Hematopoietic multipotent progenitor cell (in vitro differentiated cells): ENCODE data around the gene TRIO. TPM values are rescaled to one million over a fixed set of nuclear protein-coding genes. Genes with fewer than 3 reads are reported as not detected.
A peak's percentile ranks its signal among the peaks of the same experiment; 100 is the strongest.

ENCODE experiments used
- DNase-seq, 3 donors: peaks; one replicate each; pipeline ENCODE4 v3.0.0-alpha.2; 2011 to 2015; ENCODE audit warnings: low read depth in 2 of 3, low spot score in 2 of 3
- total RNA-seq: library from RNA; depleted of rRNA; stranded (reverse); fragments of >200 nt; gene quantifications from one replicate; pipeline ENCODE4 v1.2.3, GENCODE V29; 2012

TRIO gene
- total RNA-seq, 1 donor: 69.2 TPM

DNA sequence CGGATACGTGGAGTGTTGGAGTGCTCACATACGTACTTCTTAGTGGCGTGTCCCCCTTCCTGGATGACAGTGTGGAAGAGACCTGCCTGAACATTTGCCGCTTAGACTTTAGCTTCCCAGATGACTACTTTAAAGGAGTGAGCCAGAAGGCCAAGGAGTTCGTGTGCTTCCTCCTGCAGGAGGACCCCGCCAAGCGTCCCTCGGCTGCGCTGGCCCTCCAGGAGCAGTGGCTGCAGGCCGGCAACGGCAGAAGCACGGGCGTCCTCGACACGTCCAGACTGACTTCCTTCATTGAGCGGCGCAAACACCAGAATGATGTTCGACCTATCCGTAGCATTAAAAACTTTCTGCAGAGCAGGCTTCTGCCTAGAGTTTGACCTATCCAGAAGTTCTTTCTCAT is 364.9 kb downstream of the TRIO start:
- no peak for DNase-seq

DNA sequence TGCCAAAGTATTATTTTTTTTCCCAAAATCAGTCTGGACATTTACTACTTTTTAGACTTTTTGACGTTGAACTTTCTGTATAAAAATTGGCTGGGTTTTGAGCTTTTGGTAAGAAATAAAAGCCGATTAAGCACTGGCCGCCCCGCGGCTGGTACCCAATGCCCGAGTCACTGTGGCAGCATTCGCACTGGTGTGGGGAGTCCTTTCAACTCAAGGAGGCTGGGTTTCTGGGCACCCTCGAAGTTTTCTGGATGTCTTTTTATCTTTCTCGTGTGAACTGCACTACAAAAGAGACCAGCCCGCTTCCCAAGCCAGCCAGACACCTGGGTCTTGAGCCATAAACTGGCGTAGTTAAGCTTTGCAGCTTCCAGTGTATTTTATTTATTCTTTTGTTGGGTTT is 366.4 kb downstream of the TRIO start:
- no peak for DNase-seq

- no peak for DNase-seq
Measured at GRCh38 chr5:14510156-14510734, 367.1 kb downstream of the TRIO start.

- no peak for DNase-seq
Measured at GRCh38 chr5:14510880-14511279, 367.7 kb downstream of the TRIO start.

DNA sequence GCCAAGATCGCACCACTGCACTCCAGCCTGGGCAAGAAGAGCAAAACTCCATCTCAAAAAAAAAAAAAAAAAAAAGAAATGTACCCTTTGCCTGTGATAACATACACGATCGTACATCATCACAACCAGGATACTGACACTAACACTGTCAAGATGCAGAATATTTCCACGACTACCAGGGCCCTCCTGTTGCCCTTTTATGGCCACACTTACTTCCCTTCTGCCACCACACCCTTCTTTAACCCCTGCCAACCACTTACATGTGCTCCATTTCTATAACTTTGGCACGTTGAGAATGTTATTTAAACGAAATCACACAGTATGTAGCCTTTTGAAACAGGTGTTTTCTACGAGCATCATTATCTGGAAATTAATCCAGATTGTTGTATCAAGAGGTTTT is 369.4 kb downstream of the TRIO start:
- no peak for DNase-seq

DNA sequence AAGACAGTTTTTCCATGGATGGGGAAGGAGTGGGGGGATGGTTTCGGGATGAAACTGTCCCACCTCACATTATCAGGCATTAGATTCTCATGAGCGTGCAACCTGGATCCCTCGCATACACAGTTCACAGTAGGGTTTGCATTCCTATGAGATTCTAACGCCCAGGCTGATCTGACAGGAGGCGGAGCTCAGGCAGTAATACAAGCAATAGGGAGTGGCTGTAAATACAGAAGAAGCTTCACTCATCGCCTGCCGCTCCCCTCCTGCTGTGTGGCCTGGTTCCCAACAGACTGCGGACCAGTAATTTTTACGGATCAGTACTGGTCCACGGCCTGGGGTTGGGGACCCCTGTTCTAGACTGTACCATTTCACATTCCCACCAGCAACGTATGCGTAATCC is 370.1 kb downstream of the TRIO start:
- no peak for DNase-seq

- no peak for DNase-seq
Measured at GRCh38 chr5:14516901-14517300, 373.8 kb downstream of the TRIO start.

DNA sequence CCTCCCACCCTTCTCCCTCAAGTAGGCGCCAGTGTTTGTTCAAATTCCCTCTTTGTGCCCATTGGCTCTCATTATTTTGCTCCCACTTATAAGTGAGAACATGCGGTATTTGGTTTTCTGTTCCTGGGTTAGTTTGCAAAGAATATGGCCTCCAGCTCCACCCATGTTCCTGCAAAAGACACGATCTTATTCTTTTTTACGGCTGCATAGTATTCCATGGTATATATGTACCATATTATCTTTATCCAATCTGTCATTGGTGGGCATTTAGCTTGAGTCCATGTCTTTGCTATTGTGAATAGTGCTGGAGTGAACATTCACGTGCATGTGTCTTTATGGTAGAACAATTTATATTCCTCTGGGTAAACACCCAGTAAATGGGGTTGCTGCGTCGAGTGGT is 375.5 kb downstream of the TRIO start:
- no peak for DNase-seq

GRCh38 chr5:14521748-14522147 is 378.6 kb downstream of the TRIO start:
- no peak for DNase-seq

GRCh38 chr5:14522721-14523120 is 379.6 kb downstream of the TRIO start:
- DNase-seq: no peak

GRCh38 chr5:14523243-14524034 is 380.3 kb downstream of the TRIO start:
- DNase-seq: no peak

DNA sequence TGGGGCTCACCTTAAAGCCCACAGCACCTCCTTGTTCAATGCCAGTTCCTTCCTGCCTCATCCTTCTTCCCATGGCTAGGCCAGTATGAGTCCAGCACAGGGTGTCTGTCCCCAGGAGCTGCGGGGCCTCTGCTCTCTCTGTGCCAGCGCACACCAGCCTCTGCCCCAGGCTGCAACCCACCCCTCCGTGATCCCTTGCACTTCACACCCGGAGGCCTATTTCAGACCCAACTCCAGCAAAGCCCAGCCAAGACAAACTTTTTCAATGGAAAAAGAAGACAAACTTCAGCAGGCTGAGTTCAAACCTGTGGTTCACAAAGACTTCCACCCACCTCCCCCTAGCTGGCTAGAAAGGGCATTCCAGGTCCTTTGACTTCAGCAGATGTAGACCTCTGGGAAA is 382.3 kb downstream of the TRIO start:
- no peak for DNase-seq

DNA sequence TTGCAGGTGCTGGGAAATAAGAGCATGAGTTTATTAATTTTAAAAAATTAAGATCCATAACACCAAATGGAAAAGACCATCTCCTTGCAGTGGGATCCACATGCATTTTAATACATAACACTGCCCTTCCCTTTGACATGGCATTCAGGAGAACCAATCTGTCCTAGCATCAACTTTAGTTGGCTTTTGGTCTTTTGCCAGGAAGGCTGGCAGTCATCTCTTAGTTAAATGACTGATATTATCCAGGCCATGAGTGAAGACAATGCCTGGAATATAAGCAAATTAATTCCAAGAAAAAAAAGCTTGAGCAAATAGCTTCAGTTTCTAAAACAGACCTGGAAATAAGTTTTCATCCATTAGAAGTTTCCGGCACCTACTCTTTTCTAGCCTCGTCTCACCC is 383.4 kb downstream of the TRIO start:
- no peak for DNase-seq

- DNase-seq: no peak
Measured at GRCh38 chr5:14528115-14528514, 385.0 kb downstream of the TRIO start.

- no peak for DNase-seq
Measured at GRCh38 chr5:14528926-14529325, 385.8 kb downstream of the TRIO start.

GRCh38 chr5:14531668-14532067 is 388.5 kb downstream of the TRIO start:
- no peak for DNase-seq

- DNase-seq: no peak
Measured at GRCh38 chr5:14532180-14532579, 389.0 kb downstream of the TRIO start.

GRCh38 chr5:14534773-14535172 is 391.6 kb downstream of the TRIO start:
- DNase-seq: no peak

- DNase-seq: no peak
Measured at GRCh38 chr5:14545308-14545707, 402.2 kb downstream of the TRIO start.

- DNase-seq: no peak
Measured at GRCh38 chr5:14545862-14546261, 402.7 kb downstream of the TRIO start.

GRCh38 chr5:14547666-14548065 is 404.5 kb downstream of the TRIO start:
- peak in 1 of 3 donors; percentile 14 for DNase-seq

GRCh38 chr5:14551211-14551610 is 408.1 kb downstream of the TRIO start:
- no peak for DNase-seq

GRCh38 chr5:14552017-14552416 is 408.9 kb downstream of the TRIO start:
- no peak for DNase-seq
